Pancreas (tissue), 10 donors: Measurements from ENCODE around the gene ADH1B. TPM values are rescaled to one million over a fixed set of nuclear protein-coding genes. Genes with fewer than 3 reads are reported as not detected.

Source experiments
- ATAC-seq, 4 donors: fragments of 200-7000 bp; cut with Tn5 transposase; one replicate each; pipeline versions ENCODE4 v1.8.0 to v1.9.1; 2020; ENCODE audit warnings: mild to moderate bottlenecking in 4 of 4, moderate library complexity in 4 of 4
- DNase-seq, 6 donors: peaks; one replicate each; pipeline ENCODE4 v3.0.0-alpha.2; 2020
- FAIRE-seq: peaks from 2 replicates; lab custom pipeline; 2012; peaks lifted over from hg19 to GRCh38; lab: Jason Lieb, UNC
- H3K27ac ChIP-seq, 4 donors: fragments of 200-600 bp; sonication (generic); 1 replicate in 3 of 4; 2 replicates in 1 of 4; pipeline versions ENCODE4 v1.5.0 to v1.8.0; 2020
- H3K27me3 ChIP-seq, 4 donors: fragments of 200-600 bp; one replicate each; pipeline ENCODE4 v1.8.0; 2021
- H3K36me3 ChIP-seq, 3 donors: fragments of 200-600 bp; sonication (generic) in 1 of 3; one replicate each; pipeline versions ENCODE4 v1.5.0 to v1.8.0; 2020 to 2021
- H3K4me1 ChIP-seq, 3 donors: fragments of 200-600 bp; one replicate each; pipeline ENCODE4 v1.8.0; 2021
- H3K4me3 ChIP-seq, 4 donors: fragments of 200-600 bp; sonication (generic) in 2 of 4; one replicate each; pipeline versions ENCODE4 v1.5.0 to v1.8.0; 2020 to 2021
- H3K9me3 ChIP-seq, 4 donors: fragments of 200-600 bp; one replicate each; pipeline ENCODE4 v1.8.0; 2021
- WGBS, 2 donors: extraction: QIAGEN DNeasy Blood & Tissue Kit; methylation state at CpG; one replicate each; pipeline ENCODE4 v1.1.7; 2013; 5-methylcytosine and 5-hydroxymethylcytosine counted together
- intact Hi-C, 3 donors: fragments of 100-400 bp; cut with DNase I; formaldehyde crosslinking; loops; one replicate each; pipeline versions ENCODE4 v1.11.1 to v1.14.2; 2022
- polyA plus RNA-seq, 2 donors: library from polyadenylated mRNA; stranded (reverse); fragments of 200-250 nt; gene quantifications; one replicate each; pipeline ENCODE4 v1.2.3, GENCODE V29; 2013
- total RNA-seq, 6 donors: library from RNA; stranded (reverse); fragmentation: NEBNext Ultra II Directional in 4 of 6; extraction: Animal tissue kit (Norgen Biotek cat#: 25700) in 4 of 6; gene quantifications; one replicate each; pipeline versions ENCODE4 v1.2.1 to v1.2.4, GENCODE V29; 2021 to 2023
- TF ChIP-seq, protein P1 (sequence below), 4 donors: fragments of 200-600 bp; sonication (generic) in 3 of 4; IDR thresholded peaks; one replicate each; pipeline versions ENCODE4 v1.5.0 to v1.8.0; 2021; ENCODE audit warnings: antibody characterized with exemption in 4 of 4
- donor health status: healthy with polysubstance abuse.
- donor health status: DM: no; HTN: no; CAD: no; lungs with moderate emphysema.
- donor health status: DM: no; HTN: no; CAD: no.
- donor health status: control.
- donor health status: control.
- donor health status: Bipolar disorder and iron deficiency.
- donor health status: DM: yes; HTN: yes; CAD: no.
- donor health status: DM: no; HTN: no; CAD: no.
- donor health status: DM: no; HTN: no; CAD: no.
- donor health status: DM: yes; HTN: yes; CAD: no.

The ADH1B gene
- total and polyA plus RNA-seq, 8 donors = 15.5 to 100 (median 38.0) TPM

DNA sequence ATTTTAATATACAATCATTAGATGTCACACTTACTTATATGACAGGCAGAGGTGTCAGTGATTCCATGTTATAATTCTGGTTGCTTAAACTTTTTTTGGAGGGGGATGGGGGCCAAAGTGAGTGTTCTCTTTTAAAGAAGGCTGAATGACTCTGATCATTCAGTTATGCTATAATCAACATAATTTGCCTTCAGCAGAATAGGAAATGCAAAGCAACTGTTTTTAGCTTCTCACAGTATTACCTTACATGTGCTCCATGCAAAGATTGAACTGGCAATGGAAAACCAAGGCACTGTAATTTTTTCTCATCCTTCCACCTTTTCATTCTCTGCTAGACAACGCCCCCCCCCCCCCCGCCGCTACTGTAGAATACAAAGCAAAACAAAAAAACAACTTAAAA lies 18.0 kb upstream of the ADH1B start:
- TF ChIP-seq, protein P1, sequence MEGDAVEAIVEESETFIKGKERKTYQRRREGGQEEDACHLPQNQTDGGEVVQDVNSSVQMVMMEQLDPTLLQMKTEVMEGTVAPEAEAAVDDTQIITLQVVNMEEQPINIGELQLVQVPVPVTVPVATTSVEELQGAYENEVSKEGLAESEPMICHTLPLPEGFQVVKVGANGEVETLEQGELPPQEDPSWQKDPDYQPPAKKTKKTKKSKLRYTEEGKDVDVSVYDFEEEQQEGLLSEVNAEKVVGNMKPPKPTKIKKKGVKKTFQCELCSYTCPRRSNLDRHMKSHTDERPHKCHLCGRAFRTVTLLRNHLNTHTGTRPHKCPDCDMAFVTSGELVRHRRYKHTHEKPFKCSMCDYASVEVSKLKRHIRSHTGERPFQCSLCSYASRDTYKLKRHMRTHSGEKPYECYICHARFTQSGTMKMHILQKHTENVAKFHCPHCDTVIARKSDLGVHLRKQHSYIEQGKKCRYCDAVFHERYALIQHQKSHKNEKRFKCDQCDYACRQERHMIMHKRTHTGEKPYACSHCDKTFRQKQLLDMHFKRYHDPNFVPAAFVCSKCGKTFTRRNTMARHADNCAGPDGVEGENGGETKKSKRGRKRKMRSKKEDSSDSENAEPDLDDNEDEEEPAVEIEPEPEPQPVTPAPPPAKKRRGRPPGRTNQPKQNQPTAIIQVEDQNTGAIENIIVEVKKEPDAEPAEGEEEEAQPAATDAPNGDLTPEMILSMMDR (IDR thresholded peaks at IDR 0.05) = no peak
- FAIRE-seq = no peak
- WGBS, 2 donors = 88 to 98% methylated on average over 3 of the region's 3 CpGs
- intact Hi-C loops = no loop called here
- no peaks in the 10 kb centered on the region for H3K27me3 ChIP-seq
- H3K9me3 ChIP-seq = no peaks in the 10 kb centered on the region
- H3K4me3 ChIP-seq = no peak overlapping the region
- H3K27ac ChIP-seq = no peak overlapping the region
- H3K4me1 ChIP-seq = no peaks in the 10 kb centered on the region
- DNase-seq = no peak
- ATAC-seq = no peak
- peaks cover 0 to 6% (median 0%) of the 10 kb centered on the region in 3 donors for H3K36me3 ChIP-seq

DNA sequence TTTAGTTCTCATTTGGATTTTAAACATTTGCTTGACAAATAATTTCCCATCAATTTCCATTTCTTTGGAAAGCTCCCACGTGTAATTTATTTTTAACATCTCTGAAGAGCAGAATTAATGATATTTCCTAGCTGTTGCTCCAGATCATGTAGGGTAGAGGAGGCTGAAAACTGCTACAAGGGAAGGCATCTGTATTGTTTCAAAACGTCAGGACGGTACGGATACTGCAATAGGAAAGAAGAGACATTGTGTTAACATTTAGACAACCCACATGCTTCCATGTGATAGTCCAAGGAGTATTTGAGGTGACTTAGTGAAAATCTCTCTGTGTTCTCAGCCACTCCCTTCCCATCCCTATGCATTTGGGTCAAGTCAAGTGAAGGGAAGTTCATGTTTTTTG lies 15.4 kb upstream of the ADH1B start:
- intact Hi-C loops = no loop called here
- FAIRE-seq = no peak

DNA sequence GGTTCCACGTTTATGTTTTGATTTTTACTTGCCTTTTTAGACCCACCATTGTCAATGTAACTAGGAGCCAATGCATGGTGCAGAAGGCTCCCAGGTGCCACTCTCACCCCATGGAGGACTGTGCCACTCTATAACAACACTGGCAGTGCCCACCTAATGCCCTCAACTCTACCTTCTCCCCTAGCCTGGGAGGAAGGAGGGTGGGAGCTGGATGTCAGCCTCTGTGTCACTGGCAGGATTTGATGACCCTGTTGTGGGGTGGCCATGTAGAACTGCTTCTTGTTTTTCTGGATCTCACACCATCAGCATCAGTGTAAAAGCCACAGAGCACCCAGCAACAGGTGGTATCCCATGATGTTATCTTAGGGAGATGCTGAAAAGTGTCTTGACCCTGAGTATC lies 13.7 kb upstream of the ADH1B start:
- DNase-seq = no peak
- peaks cover 0 to 3% (median 0%) of the 10 kb centered on the region in 3 donors for H3K4me1 ChIP-seq
- no peaks in the 10 kb centered on the region for H3K9me3 ChIP-seq
- no peak for ATAC-seq
- WGBS, 2 donors = 63 to 80% methylated on average over 1 of the region's 1 CpG
- TF ChIP-seq, protein P1 (IDR thresholded peaks at IDR 0.05) = no peak
- H3K27me3 ChIP-seq = no peaks in the 10 kb centered on the region
- H3K27ac ChIP-seq = no peak overlapping the region
- FAIRE-seq = no peak
- intact Hi-C loops = no loop called here
- no peak overlapping the region for H3K4me3 ChIP-seq
- H3K36me3 ChIP-seq = no peaks in the 10 kb centered on the region

More for the DNA sequence above, 15.4 kb upstream of the ADH1B start:
- TF ChIP-seq, protein P1 (IDR thresholded peaks at IDR 0.05) = no peak
- 68 to 72% methylated on average over 4 of the region's 4 CpGs for WGBS, 2 donors
- H3K36me3 ChIP-seq = no peaks in the 10 kb centered on the region
- H3K27me3 ChIP-seq = no peaks in the 10 kb centered on the region
- no peak overlapping the region for H3K4me3 ChIP-seq
- no peaks in the 10 kb centered on the region for H3K9me3 ChIP-seq
- H3K27ac ChIP-seq = no peak overlapping the region
- DNase-seq (no peak), ATAC-seq (no peak)
- H3K4me1 ChIP-seq = peaks cover 0 to 3% (median 0%) of the 10 kb centered on the region in 3 donors

DNA sequence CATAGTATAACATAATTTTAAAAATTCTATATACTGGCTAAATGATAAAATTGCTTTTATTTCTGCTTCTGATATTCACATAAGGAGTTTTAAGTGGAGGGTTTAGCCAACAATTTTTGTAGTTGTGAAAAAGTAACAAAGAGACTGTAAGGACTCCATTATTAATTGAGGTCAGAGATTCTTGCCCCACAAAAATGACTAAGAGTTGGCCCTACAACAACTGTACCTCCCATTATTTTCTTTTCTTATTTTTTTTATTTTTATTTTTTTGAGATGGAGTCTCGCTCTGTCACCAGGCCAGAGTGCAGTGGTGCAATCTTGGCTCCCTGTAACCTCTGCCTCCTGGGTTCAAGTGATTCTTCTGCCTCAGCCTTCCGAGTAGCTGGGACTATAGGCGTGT lies 9.4 kb upstream of the ADH1B start:
- H3K4me3 ChIP-seq = no peak overlapping the region
- H3K4me1 ChIP-seq = peaks cover 0 to 3% (median 0%) of the 10 kb centered on the region in 3 donors
- TF ChIP-seq, protein P1 (IDR thresholded peaks at IDR 0.05) = no peak
- no peak overlapping the region for H3K27ac ChIP-seq
- FAIRE-seq = no peak
- peak in 1 of 4 donors; percentile 22 for ATAC-seq
- WGBS, 2 donors = 94 to 97% methylated on average over 3 of the region's 3 CpGs
- DNase-seq = no peak
- H3K9me3 ChIP-seq = no peaks in the 10 kb centered on the region
- no peaks in the 10 kb centered on the region for H3K36me3 ChIP-seq
- H3K27me3 ChIP-seq = no peaks in the 10 kb centered on the region
- intact Hi-C loops = no loop called here

DNA sequence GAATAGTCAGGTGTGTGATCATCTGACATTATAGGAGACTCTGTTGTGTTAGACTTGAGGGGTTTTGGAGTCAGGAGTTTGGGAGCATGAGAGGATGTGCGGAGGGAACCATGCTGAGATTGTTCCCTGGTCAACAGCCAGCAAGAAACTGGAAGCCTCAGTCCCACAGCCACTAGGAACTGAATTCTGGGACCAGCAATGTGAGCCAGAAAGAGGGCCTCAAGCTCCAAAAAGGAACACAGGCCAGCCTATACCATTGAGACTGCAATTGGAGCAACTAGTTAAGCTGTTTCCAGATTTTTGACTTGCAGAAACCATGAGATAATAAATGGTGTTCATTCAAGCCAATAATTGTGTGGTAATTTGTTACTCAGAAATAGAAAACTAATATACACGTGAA lies 8.7 kb upstream of the ADH1B start:
- TF ChIP-seq, protein P1 (IDR thresholded peaks at IDR 0.05) = no peak
- H3K36me3 ChIP-seq = no peaks in the 10 kb centered on the region
- H3K27me3 ChIP-seq = no peaks in the 10 kb centered on the region
- 69 to 75% methylated on average over 2 of the region's 2 CpGs for WGBS, 2 donors
- H3K27ac ChIP-seq = no peak overlapping the region
- ATAC-seq (no peak), DNase-seq (no peak), FAIRE-seq (no peak)
- H3K9me3 ChIP-seq = no peaks in the 10 kb centered on the region
- no peak overlapping the region for H3K4me3 ChIP-seq
- intact Hi-C loops = no loop called here
- peaks cover 0 to 5% (median 4%) of the 10 kb centered on the region in 3 donors for H3K4me1 ChIP-seq
